GM18951 (cell line): ENCODE data around the gene CLDN14.

Experiments used
- POLR2A ChIP-seq: IDR thresholded peaks from 4 replicates; pipeline ENCODE4 v1.6.1; 2011; ENCODE audit warnings: mild to moderate bottlenecking; ENCODE audit not compliant: insufficient read length, insufficient read depth; ENCODE audit errors: extremely low read depth
- in situ Hi-C: fragments of 300-500 bp; cut with MboI; formaldehyde crosslinking; loops from one replicate; pipeline ENCODE4 v1.12.0; 2022; ENCODE audit warnings: low sequenced_read_pairs, mixed read lengths, inconsistent platforms; ENCODE audit not compliant: unreplicated experiment

CLDN14 gene

GRCh38 chr21:36428761-36429432, 51.0 kb downstream of the CLDN14 start:
- TF ChIP-seq POLR2A = no peak
- in situ Hi-C loops = loop anchor here (10.0 kb wide), 1 partner anchor 496 kb away; no protein-coding TSS in a partner anchor

- in situ Hi-C loops = loop anchor here (10.0 kb wide), 1 partner anchor 497 kb away; no protein-coding TSS in a partner anchor
- no peak for TF ChIP-seq POLR2A
These were observed 52.4 kb downstream of the CLDN14 start for GRCh38 chr21:36427502-36427901.

GRCh38 chr21:36425286-36425685, 54.6 kb downstream of the CLDN14 start:
- in situ Hi-C loops = loop anchor here (10.0 kb wide), 1 partner anchor 500 kb away; no protein-coding TSS in a partner anchor
- TF ChIP-seq POLR2A = no peak

GRCh38 chr21:36424592-36424991, 55.3 kb downstream of the CLDN14 start:
- no peak for TF ChIP-seq POLR2A
- in situ Hi-C loops = loop anchor here (10.0 kb wide), 1 partner anchor 500 kb away; no protein-coding TSS in a partner anchor

- TF ChIP-seq POLR2A = no peak
- in situ Hi-C loops = loop anchor here (10.0 kb wide), 1 partner anchor 501 kb away; no protein-coding TSS in a partner anchor
These were observed 56.0 kb downstream of the CLDN14 start for GRCh38 chr21:36423771-36424433.

GRCh38 chr21:36422279-36423098, 57.4 kb downstream of the CLDN14 start:
- TF ChIP-seq POLR2A = no peak
- in situ Hi-C loops = loop anchor here (10.0 kb wide), 1 partner anchor 502 kb away; no protein-coding TSS in a partner anchor

- TF ChIP-seq POLR2A = no peak
- in situ Hi-C loops = loop anchor here (10.0 kb wide), 1 partner anchor 504 kb away; no protein-coding TSS in a partner anchor
These were observed 59.2 kb downstream of the CLDN14 start for GRCh38 chr21:36420571-36421339.

- in situ Hi-C loops = loop anchor here (10.0 kb wide), 1 partner anchor 505 kb away; no protein-coding TSS in a partner anchor
- TF ChIP-seq POLR2A = no peak
These were observed 59.9 kb downstream of the CLDN14 start for GRCh38 chr21:36419996-36420395.

- in situ Hi-C loops = no loop called here
- no peak for TF ChIP-seq POLR2A
These were observed 60.7 kb downstream of the CLDN14 start for GRCh38 chr21:36419241-36419640.

- TF ChIP-seq POLR2A = no peak
- in situ Hi-C loops = no loop called here
These were observed 64.5 kb downstream of the CLDN14 start for GRCh38 chr21:36415375-36415774.

- no peak for TF ChIP-seq POLR2A
- in situ Hi-C loops = no loop called here
These were observed 67.0 kb downstream of the CLDN14 start for GRCh38 chr21:36412916-36413315.

- in situ Hi-C loops = no loop called here
- TF ChIP-seq POLR2A = no peak
These were observed 68.6 kb downstream of the CLDN14 start for GRCh38 chr21:36411301-36411700.
